Stomach (tissue), 4 donors: ENCODE results near the gene RPUSD4.

Source experiments
- POLR2A ChIP-seq, 4 donors: fragments of 450-650 bp; IDR thresholded peaks; one replicate each; pipeline ENCODE4 v1.6.1; 2016; ENCODE audit warnings: antibody characterized with exemption in 4 of 4, control low read depth in 2 of 4, mild to moderate bottlenecking in 1 of 4, moderate library complexity in 1 of 4
- POLR2AphosphoS5 ChIP-seq, 3 donors: sonication (generic); formaldehyde crosslinking; IDR thresholded peaks; one replicate each; pipeline ENCODE4 v1.6.1; 2016; ENCODE audit warnings: antibody characterized with exemption in 3 of 3
- TF ChIP-seq, protein P1 (sequence below), 7 experiments: fragments of 450-650 bp in 4 of 7; fragments of 200-600 bp in 3 of 7; sonication (generic) in 3 of 7; IDR thresholded peaks; one replicate each; pipeline ENCODE4 v1.5.1; 2016 to 2019; ENCODE audit warnings: antibody characterized with exemption in 7 of 7, control low read depth in 2 of 7, mild to moderate bottlenecking in 1 of 7

- TF ChIP-seq, protein P1, sequence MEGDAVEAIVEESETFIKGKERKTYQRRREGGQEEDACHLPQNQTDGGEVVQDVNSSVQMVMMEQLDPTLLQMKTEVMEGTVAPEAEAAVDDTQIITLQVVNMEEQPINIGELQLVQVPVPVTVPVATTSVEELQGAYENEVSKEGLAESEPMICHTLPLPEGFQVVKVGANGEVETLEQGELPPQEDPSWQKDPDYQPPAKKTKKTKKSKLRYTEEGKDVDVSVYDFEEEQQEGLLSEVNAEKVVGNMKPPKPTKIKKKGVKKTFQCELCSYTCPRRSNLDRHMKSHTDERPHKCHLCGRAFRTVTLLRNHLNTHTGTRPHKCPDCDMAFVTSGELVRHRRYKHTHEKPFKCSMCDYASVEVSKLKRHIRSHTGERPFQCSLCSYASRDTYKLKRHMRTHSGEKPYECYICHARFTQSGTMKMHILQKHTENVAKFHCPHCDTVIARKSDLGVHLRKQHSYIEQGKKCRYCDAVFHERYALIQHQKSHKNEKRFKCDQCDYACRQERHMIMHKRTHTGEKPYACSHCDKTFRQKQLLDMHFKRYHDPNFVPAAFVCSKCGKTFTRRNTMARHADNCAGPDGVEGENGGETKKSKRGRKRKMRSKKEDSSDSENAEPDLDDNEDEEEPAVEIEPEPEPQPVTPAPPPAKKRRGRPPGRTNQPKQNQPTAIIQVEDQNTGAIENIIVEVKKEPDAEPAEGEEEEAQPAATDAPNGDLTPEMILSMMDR (IDR thresholded peaks at IDR 0.05), result no peak
- TF ChIP-seq POLR2AphosphoS5 (IDR thresholded peaks at IDR 0.05), result no peak
- no peak for TF ChIP-seq POLR2A (IDR thresholded peaks at IDR 0.05)
Measured at GRCh38 chr11:126175393-126175792, 36.1 kb downstream of the RPUSD4 start.
